ENCODE results near the gene HSBP1. TPM values are rescaled to one million over a fixed set of nuclear protein-coding genes. Genes with fewer than 3 reads are reported as not detected.
A peak's percentile ranks its signal among the peaks of the same experiment; 100 is the strongest.

HSBP1 gene
- total and polyA plus RNA-seq, 11 donors: 20.4 to 174 (median 141) TPM

- peaks cover 0 to 14% (median 9%) of the 10 kb centered on the region in 9 donors for H3K36me3 ChIP-seq
- H3K4me1 ChIP-seq: peaks cover 0 to 26% (median 9%) of the 10 kb centered on the region in 12 donors
- no peaks in the 10 kb centered on the region for H3K9me3 ChIP-seq
- intact Hi-C loops (cut with DNase I): no loop called here
- no peak for DNase-seq
- no peak overlapping the region for H3K4me3 ChIP-seq
- no peak overlapping the region for H3K27ac ChIP-seq
- ATAC-seq: no peak
- WGBS, 4 donors: 86 to 94% (median 91%) methylated on average over 12 of the region's 12 CpGs
- no peaks in the 10 kb centered on the region for H3K27me3 ChIP-seq
- TF ChIP-seq CTCF (IDR thresholded peaks at IDR 0.05) (no peak), POLR2A (IDR thresholded peaks at IDR 0.05) (no peak)
Observed at GRCh38 chr16:83817022-83817421, 9.2 kb downstream of the HSBP1 start.

GRCh38 chr16:83818276-83818675 is 10.5 kb downstream of the HSBP1 start:
- Histone ChIP-seq H3K27me3 (no peaks in the 10 kb centered on the region), H3K36me3 (peaks cover 0 to 1% (median 0%) of the 10 kb centered on the region in 9 donors), H3K4me3 (no peak overlapping the region), H3K4me1 (peaks cover 0 to 17% (median 9%) of the 10 kb centered on the region in 12 donors), H3K9me3 (no peaks in the 10 kb centered on the region), H3K27ac (peak overlapping the region in 1 of 12 donors; percentile 13)
- 71 to 87% (median 86%) methylated on average over 5 of the region's 5 CpGs for WGBS, 4 donors
- ATAC-seq (no peak), DNase-seq (no peak)
- TF ChIP-seq CTCF (IDR thresholded peaks at IDR 0.05) (no peak), POLR2A (IDR thresholded peaks at IDR 0.05) (no peak)
- intact Hi-C loops (cut with DNase I): no loop called here

- H3K27me3 ChIP-seq: no peaks in the 10 kb centered on the region
- no peak overlapping the region for H3K27ac ChIP-seq
- H3K9me3 ChIP-seq: no peaks in the 10 kb centered on the region
- ATAC-seq (no peak), DNase-seq (no peak)
- intact Hi-C loops (cut with DNase I): no loop called here
- peaks cover 0 to 7% (median 3%) of the 10 kb centered on the region in 12 donors for H3K4me1 ChIP-seq
- H3K4me3 ChIP-seq: no peak overlapping the region
- no peaks in the 10 kb centered on the region for H3K36me3 ChIP-seq
- TF ChIP-seq CTCF (IDR thresholded peaks at IDR 0.05) (no peak), POLR2A (IDR thresholded peaks at IDR 0.05) (no peak)
- 75 to 87% (median 76%) methylated on average over 8 of the region's 8 CpGs for WGBS, 4 donors
Observed at GRCh38 chr16:83819361-83819760, 11.6 kb downstream of the HSBP1 start.

GRCh38 chr16:83826146-83826913 is 18.6 kb downstream of the HSBP1 start:
- TF ChIP-seq CTCF (IDR thresholded peaks at IDR 0.05) (peak; percentile 92 to 96 (median 95)), POLR2A (IDR thresholded peaks at IDR 0.05) (no peak)
- Histone ChIP-seq H3K4me1 (peaks cover 0 to 5% (median 0%) of the 10 kb centered on the region in 12 donors), H3K4me3 (no peak overlapping the region), H3K36me3 (no peaks in the 10 kb centered on the region), H3K27me3 (no peaks in the 10 kb centered on the region), H3K9me3 (no peaks in the 10 kb centered on the region), H3K27ac (no peak overlapping the region)
- DNase-seq: peak; percentile 70 to 89 (median 82)
- WGBS, 4 donors: 39 to 45% (median 40%) methylated on average over 21 of the region's 21 CpGs
- intact Hi-C loops (cut with DNase I): loop anchor here in 9 of 10 donors (1.0 to 10.0 kb wide), 17 partner anchors 36 to 1382 kb away; partner anchors contain the start of genes OSGIN1 (in 2 of the 9) and TAF1C (in 2 of the 9)
- peak; percentile 85 to 94 (median 92) for ATAC-seq

All from heart left ventricle (tissue), 16 donors.